ENCODE data around the gene ZNF768. TPM values are rescaled to one million over a fixed set of nuclear protein-coding genes. Genes with fewer than 3 reads are reported as not detected.

The ZNF768 gene
- total RNA-seq, 2 donors from 2014 or later = 25.0 to 36.3 TPM

DNA sequence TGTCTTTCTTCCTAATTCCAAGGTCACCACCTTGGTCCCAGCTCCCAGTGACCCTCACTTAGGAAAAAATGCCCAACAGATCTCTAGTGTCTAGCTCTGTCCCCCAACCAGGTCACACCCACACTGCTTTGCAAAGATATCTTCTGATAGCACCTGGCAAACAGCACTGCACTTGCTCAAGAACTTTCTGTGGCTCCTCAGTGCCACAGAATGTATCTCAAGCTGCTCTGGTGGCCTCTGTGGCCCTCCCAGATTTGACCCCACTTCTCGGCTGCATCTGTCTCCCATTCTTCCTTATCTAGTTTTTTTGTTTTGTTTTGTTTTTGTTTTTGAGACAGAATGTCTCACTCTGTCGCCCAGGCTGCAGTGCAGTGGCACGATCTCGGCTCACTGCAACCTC, 40.2 kb upstream of the ZNF768 start:
- Histone ChIP-seq H3K36me3 (no peaks in the 10 kb centered on the region), H3K9me3 (no peaks in the 10 kb centered on the region), H3K27ac (no peak overlapping the region), H3K27me3 (replicated peaks; ENCODE audit: insufficient read depth) (no peaks in the 10 kb centered on the region), H3K4me3 (no peak overlapping the region), H3K4me1 (ENCODE audit: control insufficient read depth in 1 of 2, low read depth in 2 of 2) (peaks cover 10 to 14% of the 10 kb centered on the region in 2 donors)
- TF ChIP-seq, protein P1, sequence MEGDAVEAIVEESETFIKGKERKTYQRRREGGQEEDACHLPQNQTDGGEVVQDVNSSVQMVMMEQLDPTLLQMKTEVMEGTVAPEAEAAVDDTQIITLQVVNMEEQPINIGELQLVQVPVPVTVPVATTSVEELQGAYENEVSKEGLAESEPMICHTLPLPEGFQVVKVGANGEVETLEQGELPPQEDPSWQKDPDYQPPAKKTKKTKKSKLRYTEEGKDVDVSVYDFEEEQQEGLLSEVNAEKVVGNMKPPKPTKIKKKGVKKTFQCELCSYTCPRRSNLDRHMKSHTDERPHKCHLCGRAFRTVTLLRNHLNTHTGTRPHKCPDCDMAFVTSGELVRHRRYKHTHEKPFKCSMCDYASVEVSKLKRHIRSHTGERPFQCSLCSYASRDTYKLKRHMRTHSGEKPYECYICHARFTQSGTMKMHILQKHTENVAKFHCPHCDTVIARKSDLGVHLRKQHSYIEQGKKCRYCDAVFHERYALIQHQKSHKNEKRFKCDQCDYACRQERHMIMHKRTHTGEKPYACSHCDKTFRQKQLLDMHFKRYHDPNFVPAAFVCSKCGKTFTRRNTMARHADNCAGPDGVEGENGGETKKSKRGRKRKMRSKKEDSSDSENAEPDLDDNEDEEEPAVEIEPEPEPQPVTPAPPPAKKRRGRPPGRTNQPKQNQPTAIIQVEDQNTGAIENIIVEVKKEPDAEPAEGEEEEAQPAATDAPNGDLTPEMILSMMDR (IDR thresholded peaks at IDR 0.05) = no peak
- ATAC-seq (ENCODE audit: insufficient number of reproducible peaks, low FRiP score, low read depth) = no peak
- DNase-seq (ENCODE audit: low spot score) = no peak

DNA sequence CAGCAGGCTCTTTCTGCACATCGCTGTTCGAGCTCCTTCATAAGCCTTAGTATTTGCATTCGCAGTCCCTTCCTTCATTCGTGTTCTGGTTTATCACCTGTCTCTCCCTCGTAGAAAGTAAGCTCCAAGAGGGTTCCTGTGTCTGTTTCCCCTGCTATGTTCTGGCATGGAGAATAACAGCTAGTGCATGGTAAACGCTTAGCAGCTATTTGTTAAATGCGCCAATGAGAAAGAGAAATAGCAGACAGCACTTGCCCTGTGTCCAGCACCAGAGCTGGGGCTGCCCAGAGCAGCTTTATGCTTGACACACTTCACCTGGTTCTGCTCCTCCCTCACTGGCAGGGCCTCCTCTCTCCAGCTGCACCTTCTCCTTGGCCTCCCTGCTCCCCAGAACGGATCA, 39.6 kb upstream of the ZNF768 start:
- Histone ChIP-seq H3K27me3 (replicated peaks; ENCODE audit: insufficient read depth) (no peaks in the 10 kb centered on the region), H3K9me3 (no peaks in the 10 kb centered on the region), H3K4me1 (ENCODE audit: control insufficient read depth in 1 of 2, low read depth in 2 of 2) (peaks cover 11 to 19% of the 10 kb centered on the region in 2 donors), H3K4me3 (no peak overlapping the region), H3K27ac (no peak overlapping the region), H3K36me3 (no peaks in the 10 kb centered on the region)
- DNase-seq (ENCODE audit: low spot score) (no peak), ATAC-seq (ENCODE audit: insufficient number of reproducible peaks, low FRiP score, low read depth) (no peak)
- TF ChIP-seq, protein P1 (IDR thresholded peaks at IDR 0.05) = no peak

DNA sequence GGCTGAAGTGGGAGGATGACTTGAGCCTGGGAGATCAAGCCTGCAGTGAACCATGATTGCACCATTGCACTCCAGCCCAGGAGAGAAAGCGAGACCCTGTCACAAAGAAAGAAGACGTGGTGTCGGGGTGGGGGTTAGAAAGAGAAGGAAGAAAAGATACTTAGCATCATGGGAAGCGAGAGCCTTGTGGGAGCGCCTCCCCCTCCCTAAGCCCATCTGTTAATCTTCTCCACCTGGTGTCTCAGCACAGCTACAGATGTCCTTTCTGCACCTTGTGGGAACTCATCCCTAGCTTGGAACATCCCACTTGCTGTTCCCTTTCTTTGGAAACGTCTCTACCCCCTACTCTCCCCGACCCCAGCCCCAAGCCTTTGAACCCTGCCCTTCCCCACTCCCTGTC, 39.2 kb upstream of the ZNF768 start:
- no peaks in the 10 kb centered on the region for H3K36me3 ChIP-seq
- ATAC-seq (ENCODE audit: insufficient number of reproducible peaks, low FRiP score, low read depth) (no peak), DNase-seq (ENCODE audit: low spot score) (no peak)
- H3K4me1 ChIP-seq (ENCODE audit: control insufficient read depth in 1 of 2, low read depth in 2 of 2) = peaks cover 10 to 16% of the 10 kb centered on the region in 2 donors
- no peak overlapping the region for H3K27ac ChIP-seq
- H3K4me3 ChIP-seq = no peak overlapping the region
- TF ChIP-seq, protein P1 (IDR thresholded peaks at IDR 0.05) = no peak
- H3K9me3 ChIP-seq = no peaks in the 10 kb centered on the region
- H3K27me3 ChIP-seq (replicated peaks; ENCODE audit: insufficient read depth) = no peaks in the 10 kb centered on the region

GRCh38 chr16:30562021-30562420, 35.7 kb upstream of the ZNF768 start:
- Histone ChIP-seq H3K36me3 (no peaks in the 10 kb centered on the region), H3K27ac (peak overlapping the region in 1 of 2 donors; percentile 63), H3K4me3 (peak overlapping the region; percentile 77), H3K9me3 (no peaks in the 10 kb centered on the region), H3K27me3 (replicated peaks; ENCODE audit: insufficient read depth) (no peaks in the 10 kb centered on the region), H3K4me1 (ENCODE audit: control insufficient read depth in 1 of 2, low read depth in 2 of 2) (peaks cover 8 to 14% of the 10 kb centered on the region in 2 donors)
- ATAC-seq (ENCODE audit: insufficient number of reproducible peaks, low FRiP score, low read depth) (no peak), DNase-seq (ENCODE audit: low spot score) (no peak)
- TF ChIP-seq, protein P1 (IDR thresholded peaks at IDR 0.05) = no peak

DNA sequence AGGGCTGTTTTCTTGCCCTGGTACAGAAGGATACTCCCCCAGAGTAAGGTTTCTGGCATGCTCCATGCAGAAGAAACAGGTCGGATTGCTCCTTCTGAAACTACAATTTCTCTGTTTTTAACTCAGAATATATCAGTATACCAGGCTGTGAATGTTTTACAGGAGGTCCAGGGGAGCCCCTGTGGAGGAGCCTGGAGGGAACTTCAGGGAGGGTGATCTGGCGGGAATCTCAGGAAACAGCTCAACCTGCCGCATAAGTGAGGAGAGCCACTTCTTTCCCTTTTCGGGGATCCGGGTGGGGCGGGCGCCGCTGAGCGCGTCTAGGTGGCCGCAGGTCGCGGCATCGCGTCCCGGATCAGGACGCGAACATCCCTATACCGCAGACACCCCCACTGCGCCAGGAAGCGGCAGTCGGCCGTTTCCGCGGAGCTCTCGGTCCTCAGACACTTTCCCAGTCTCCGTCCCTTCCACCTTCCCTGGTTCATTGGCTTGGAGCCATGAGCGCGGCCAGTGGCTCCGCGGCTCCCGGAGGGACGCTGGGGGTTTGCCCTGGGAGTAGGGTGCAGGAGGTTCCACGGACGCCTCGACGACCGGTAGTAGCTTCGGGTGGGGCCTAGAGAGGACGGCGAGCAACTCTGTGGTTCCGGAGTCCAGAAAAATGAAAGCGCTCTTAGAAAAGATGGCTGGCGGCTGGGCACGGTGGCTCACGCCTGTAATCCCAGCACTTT, 34.9 kb upstream of the ZNF768 start:
- Histone ChIP-seq H3K36me3 (no peaks in the 10 kb centered on the region), H3K4me1 (ENCODE audit: control insufficient read depth in 1 of 2, low read depth in 2 of 2) (peaks cover 8 to 21% of the 10 kb centered on the region in 2 donors), H3K4me3 (peak overlapping the region; percentile 77), H3K9me3 (no peaks in the 10 kb centered on the region), H3K27me3 (replicated peaks; ENCODE audit: insufficient read depth) (no peaks in the 10 kb centered on the region), H3K27ac (peak overlapping the region; percentile 4 to 63)
- no peak for DNase-seq (ENCODE audit: low spot score)
- ATAC-seq (ENCODE audit: insufficient number of reproducible peaks, low FRiP score, low read depth) = no peak
- TF ChIP-seq, protein P1 (IDR thresholded peaks at IDR 0.05) = no peak

Data from thoracic aorta (tissue), 2 donors.